PC-3 (cell line): ENCODE data around the gene ZFP92.

Experiments
- EZH2 ChIP-seq: fragments of 300-600 bp; sonication (generic); IDR thresholded peaks from one replicate; pipeline ENCODE4 v1.6.1; 2017; ENCODE audit warnings: antibody characterized with exemption, mild to moderate bottlenecking, low read length; ENCODE audit not compliant: unreplicated experiment
- EZH2phosphoT487 ChIP-seq: fragments of 300-600 bp; sonication (generic); IDR thresholded peaks from 2 replicates; pipeline ENCODE4 v1.6.1; 2018; ENCODE audit warnings: mild to moderate bottlenecking, antibody characterized with exemption, low read length, borderline replicate concordance
- TF ChIP-seq, protein P1 (sequence below): fragments of 300-600 bp; sonication (generic); conservative IDR thresholded peaks from 2 replicates; pipeline ENCODE4 v1.5.1; 2017; ENCODE audit warnings: antibody characterized with exemption, low read depth, mild to moderate bottlenecking, low read length

DNA sequence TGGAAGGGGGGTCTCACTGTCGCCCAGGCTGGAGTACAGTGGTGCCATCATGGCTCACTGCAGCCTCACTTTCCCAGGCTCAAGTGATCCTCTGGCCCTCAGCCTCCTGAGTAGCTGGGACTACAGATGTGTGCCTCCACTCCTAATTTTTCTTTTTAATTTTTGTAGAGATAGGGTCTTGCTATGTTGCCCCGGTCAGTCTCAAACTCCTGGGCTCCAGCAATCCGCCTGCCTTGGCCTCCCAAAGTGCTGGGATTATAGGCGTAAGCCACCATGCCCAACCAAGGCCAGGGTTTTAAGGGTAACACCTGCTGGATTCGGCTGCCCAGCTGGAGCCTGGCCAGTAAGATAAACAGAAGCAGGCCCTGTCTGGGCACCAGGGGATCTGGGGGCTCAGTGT, 31.2 kb downstream of the ZFP92 start:
- TF ChIP-seq EZH2 (no peak), EZH2phosphoT487 (no peak)
- TF ChIP-seq, protein P1, sequence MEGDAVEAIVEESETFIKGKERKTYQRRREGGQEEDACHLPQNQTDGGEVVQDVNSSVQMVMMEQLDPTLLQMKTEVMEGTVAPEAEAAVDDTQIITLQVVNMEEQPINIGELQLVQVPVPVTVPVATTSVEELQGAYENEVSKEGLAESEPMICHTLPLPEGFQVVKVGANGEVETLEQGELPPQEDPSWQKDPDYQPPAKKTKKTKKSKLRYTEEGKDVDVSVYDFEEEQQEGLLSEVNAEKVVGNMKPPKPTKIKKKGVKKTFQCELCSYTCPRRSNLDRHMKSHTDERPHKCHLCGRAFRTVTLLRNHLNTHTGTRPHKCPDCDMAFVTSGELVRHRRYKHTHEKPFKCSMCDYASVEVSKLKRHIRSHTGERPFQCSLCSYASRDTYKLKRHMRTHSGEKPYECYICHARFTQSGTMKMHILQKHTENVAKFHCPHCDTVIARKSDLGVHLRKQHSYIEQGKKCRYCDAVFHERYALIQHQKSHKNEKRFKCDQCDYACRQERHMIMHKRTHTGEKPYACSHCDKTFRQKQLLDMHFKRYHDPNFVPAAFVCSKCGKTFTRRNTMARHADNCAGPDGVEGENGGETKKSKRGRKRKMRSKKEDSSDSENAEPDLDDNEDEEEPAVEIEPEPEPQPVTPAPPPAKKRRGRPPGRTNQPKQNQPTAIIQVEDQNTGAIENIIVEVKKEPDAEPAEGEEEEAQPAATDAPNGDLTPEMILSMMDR: no peak
